K562 (cell line): ENCODE results near the gene PSMA7. TPM values are rescaled to one million over a fixed set of nuclear protein-coding genes. Genes with fewer than 3 reads are reported as not detected.

Source experiments
- ATAC-seq: fragments of 200-7000 bp; cut with Tn5 transposase; 3 replicates; pipeline ENCODE4 v1.9.1; 2020; ENCODE audit warnings: moderate library complexity
- BruUV-seq: library from RNA; stranded (reverse); fragments of 400-500 nt; replicated peaks from 2 replicates; lab custom pipeline; 2021; lab: Mats Ljungman, UMichigan
- CTCF ChIA-PET: fragments of 300-600 bp; formaldehyde crosslinking; extraction: SDS; loops from one replicate; lab custom pipeline; 2021; ENCODE audit warnings: low intra/inter-chr PET ratio; lab: Yijun Ruan, JAX
- POLR2A ChIA-PET: fragments of 300-600, 350-650 bp; sonication (Branson Sonifier 250); formaldehyde crosslinking; extraction: SDS; loops from one replicate; lab custom pipeline; 2021; ENCODE audit warnings: antibody characterized with exemption, inconsistent platforms; lab: Yijun Ruan, JAX
- DNase-seq, 4 experiments: peaks; one replicate each; pipeline versions ENCODE4 v3.0.0 to v3.0.0-alpha.2; 2011 to 2018; ENCODE audit warnings: low spot score in 3 of 4, mixed read lengths in 3 of 4; ENCODE audit errors: extremely low read depth in 1 of 4
- FAIRE-seq: peaks from 2 replicates; lab custom pipeline; 2011; peaks lifted over from hg19 to GRCh38; lab: Jason Lieb, UNC
- H2AFZ ChIP-seq: 2 replicates; pipeline ENCODE4 v1.6.0; 2011; ENCODE audit warnings: low read depth, low read length, control low read depth, inconsistent platforms
- H3K27ac ChIP-seq: fragments of 200-600 bp; 3 replicates; pipeline ENCODE4 v1.8.0; 2011; ENCODE audit warnings: low read depth, mild to moderate bottlenecking, control low read depth, inconsistent platforms, low read length, moderate library complexity, mixed read lengths; ENCODE audit errors: extremely low read depth
- H3K27me3 ChIP-seq, 2 experiments: fragments of 300-600 bp in 1 of 2; 2 replicates in 1 of 2; 3 replicates in 1 of 2; pipeline versions ENCODE4 v1.6.0 to v1.8.0; 2011; ENCODE audit warnings: inconsistent platforms in 2 of 2, low read length in 2 of 2, mild to moderate bottlenecking in 1 of 2, mixed read lengths in 1 of 2, moderate library complexity in 1 of 2; ENCODE audit not compliant: control insufficient read depth in 2 of 2, insufficient read depth in 2 of 2
- H3K36me3 ChIP-seq: fragments of 300-600 bp; 3 replicates; pipeline ENCODE4 v1.8.0; 2011; ENCODE audit warnings: mild to moderate bottlenecking, low read length, inconsistent platforms; ENCODE audit not compliant: control insufficient read depth, insufficient read depth
- H3K4me1 ChIP-seq, 2 experiments: fragments of 200-600 bp in 1 of 2; replicated peaks in 1 of 2; 2 replicates in 1 of 2; 3 replicates in 1 of 2; pipeline versions ENCODE4 v1.5.1 to v1.8.0; 2011; ENCODE audit warnings: inconsistent platforms in 2 of 2, low read length in 2 of 2, mild to moderate bottlenecking in 1 of 2, mixed read lengths in 1 of 2, moderate library complexity in 1 of 2; ENCODE audit not compliant: control insufficient read depth in 2 of 2, insufficient read depth in 2 of 2
- H3K4me2 ChIP-seq: 2 replicates; pipeline ENCODE4 v1.6.1; 2011; ENCODE audit warnings: low read length, control low read depth, inconsistent platforms, mixed read lengths; ENCODE audit not compliant: insufficient read depth
- H3K4me3 ChIP-seq: fragments of 200-600 bp; sonication (generic), shearing (Covaris generic); 2 replicates; pipeline ENCODE4 v1.5.1; 2016; ENCODE audit warnings: control low read depth, inconsistent platforms
- H3K79me2 ChIP-seq: fragments of 200-600 bp; 3 replicates; pipeline ENCODE4 v1.8.0; 2011; ENCODE audit warnings: low read length, inconsistent platforms; ENCODE audit not compliant: control insufficient read depth, insufficient read depth
- H3K9ac ChIP-seq, 2 experiments: 2 replicates each; pipeline versions ENCODE4 v1.6.0 to v1.6.1; 2011; ENCODE audit warnings: low read depth in 2 of 2, low read length in 2 of 2, control low read depth in 1 of 2, inconsistent platforms in 1 of 2, mild to moderate bottlenecking in 1 of 2, mixed read lengths in 1 of 2; ENCODE audit not compliant: insufficient read depth in 1 of 2
- H3K9me1 ChIP-seq: one replicate; pipeline ENCODE4 v1.6.0; 2011; ENCODE audit warnings: inconsistent platforms, mild to moderate bottlenecking, low read length, moderate library complexity; ENCODE audit not compliant: control insufficient read depth, insufficient read depth
- H3K9me3 ChIP-seq: replicated peaks from 2 replicates; pipeline ENCODE4 v1.5.1; 2011; ENCODE audit warnings: low read depth, low read length, inconsistent platforms; ENCODE audit not compliant: control insufficient read depth, insufficient read depth
- H4K20me1 ChIP-seq: replicated peaks from 2 replicates; pipeline ENCODE4 v1.6.1; 2011; ENCODE audit warnings: low read length, inconsistent platforms, mixed read lengths; ENCODE audit not compliant: control insufficient read depth, insufficient read depth
- MYNN ChIP-seq, 2 experiments: sonication (generic); formaldehyde crosslinking in 1 of 2; IDR thresholded peaks; 2 replicates each; pipeline versions ENCODE4 v1.5.0 to v1.6.1; 2016 to 2020; ENCODE audit warnings: antibody characterized with exemption in 1 of 2, missing genetic modification reagents in 1 of 2
- POLR2G ChIP-seq: fragments of 200-400 bp; formaldehyde crosslinking; IDR thresholded peaks from 2 replicates; pipeline ENCODE4 v1.6.1; 2017; ENCODE audit warnings: low read depth, mild to moderate bottlenecking, antibody characterized with exemption, low read length, moderate library complexity
- RBM22 ChIP-seq: fragments of 200-400 bp; formaldehyde crosslinking; IDR thresholded peaks from 2 replicates; pipeline ENCODE4 v1.6.1; 2018; ENCODE audit warnings: low read length, low read depth; ENCODE audit not compliant: poor library complexity, severe bottlenecking
- SMC3 ChIP-seq: conservative IDR thresholded peaks from 2 replicates; pipeline ENCODE4 v1.6.1; 2011; ENCODE audit warnings: low read depth, low read length, improper control_type of control experiment; ENCODE audit not compliant: insufficient read depth
- SUPT5H ChIP-seq: fragments of 450-650 bp; IDR thresholded peaks from 2 replicates; pipeline ENCODE4 v1.6.1; 2016
- ZNF354B ChIP-seq: fragments of 250-450 bp; sonication (Bioruptor Pico); IDR thresholded peaks from 2 replicates; pipeline ENCODE4 v1.4.0; 2020
- WGBS: fragments of 100-300 bp; shearing (Covaris generic); methylation state at CpG from one replicate; pipeline ENCODE4 v1.1.6; 2016; ENCODE audit warnings: low coverage, mixed read lengths; ENCODE audit not compliant: insufficient coverage; ENCODE audit errors: missing lambda C conversion rate; 5-methylcytosine and 5-hydroxymethylcytosine counted together
- in situ Hi-C: fragments of 300-500 bp; cut with MboI; formaldehyde crosslinking; loops from 4 replicates; pipeline ENCODE4 v1.15.0; 2018; ENCODE audit warnings: inconsistent platforms, mixed read lengths
- intact Hi-C: fragments of 100-400 bp; cut with micrococcal nuclease; formaldehyde crosslinking; loops from 2 replicates; pipeline ENCODE4 v1.14.2; 2022
- polyA plus RNA-seq, 8 experiments: library from polyadenylated mRNA; depleted of rRNA in 4 of 8; stranded (reverse) in 5 of 8; unstranded in 3 of 8; fragments of >200 nt; fragmentation: Nextera tagmentation in 2 of 8; fragmentation: Illumina TruSeq in 1 of 8; extraction: Ambion mirVana in 2 of 8; extraction: Trizol in 1 of 8; gene quantifications; 2 replicates each; pipeline versions ENCODE4 v1.2.1 to v1.2.3, GENCODE V29; 2011 to 2014; ENCODE audit warnings: inconsistent platforms in 1 of 8, missing spikeins in 1 of 8
- total RNA-seq, 7 experiments: library from RNA; depleted of rRNA in 6 of 7; stranded (reverse); fragments of >200 nt in 6 of 7; fragmentation: Illumina TruSeq in 2 of 7; extraction: Trizol in 2 of 7; gene quantifications; 2 replicates each; pipeline versions ENCODE4 v1.2.1 to v1.2.3, GENCODE V29; 2011 to 2021; ENCODE audit warnings: low replicate concordance in 1 of 7
- TF ChIP-seq, protein P1 (sequence below): fragments of 250-450 bp; sonication (Bioruptor Pico); IDR thresholded peaks from 2 replicates; pipeline ENCODE4 v1.5.0; 2020; ENCODE audit warnings: mild to moderate bottlenecking
- TF ChIP-seq, protein P2 (sequence below), 2 experiments: IDR thresholded peaks; 2 replicates each; pipeline ENCODE4 v1.6.1; 2011; ENCODE audit warnings: borderline replicate concordance in 1 of 2, control low read depth in 1 of 2, low read depth in 1 of 2, low read length in 1 of 2, mild to moderate bottlenecking in 1 of 2, mixed read lengths in 1 of 2, moderate library complexity in 1 of 2; ENCODE audit not compliant: insufficient read depth in 1 of 2, insufficient read length in 1 of 2, poor library complexity in 1 of 2, severe bottlenecking in 1 of 2; ENCODE audit errors: extremely low read depth in 1 of 2

PSMA7 gene
- total and polyA plus RNA-seq, 9 of the 15 experiments (the other 6 are each of a cell fraction or from before 2014, with no cell fraction given), result 257 to 510 (median 393) TPM

DNA sequence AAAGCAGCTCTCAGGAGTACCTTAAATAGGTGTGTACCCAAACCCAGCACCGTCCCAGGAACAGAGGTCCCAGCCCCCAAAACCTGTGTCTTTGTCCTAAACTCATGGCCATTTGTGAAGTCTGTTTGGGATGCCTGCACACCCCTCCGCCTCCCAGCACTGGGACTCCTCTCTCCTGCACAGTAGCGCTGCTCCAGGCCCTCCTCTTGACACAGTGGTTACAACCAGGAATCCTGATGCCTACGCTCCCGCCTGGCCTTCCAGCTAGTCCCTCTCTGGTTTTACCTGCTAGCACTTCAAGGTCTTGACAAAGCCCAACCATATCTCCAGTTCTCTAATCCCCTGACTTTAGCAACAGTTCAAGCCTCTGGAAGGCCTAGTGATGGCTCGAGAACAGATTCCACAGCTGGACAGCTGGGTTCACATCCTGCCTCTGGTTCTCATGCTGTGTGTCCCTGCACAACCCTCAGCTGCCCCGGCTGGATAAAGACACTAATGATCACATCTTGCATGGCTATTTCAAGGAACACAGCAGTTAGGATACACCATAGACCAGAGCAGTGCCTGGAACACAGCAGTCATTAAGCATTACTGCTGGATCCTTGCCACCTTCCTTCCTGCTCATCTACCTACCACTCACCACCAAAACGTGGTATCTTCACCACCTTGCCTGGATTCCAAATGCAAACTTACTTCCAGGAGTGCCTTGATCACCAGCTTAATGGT is 5.6 kb downstream of the PSMA7 start:
- in situ Hi-C loops, result loop anchor here (5.0 kb wide), 1 partner anchor 115 kb away; no protein-coding TSS in a partner anchor
- WGBS, result 78% methylated on average over 8 of the region's 8 CpGs
- no TSS peak for BruUV-seq
- intact Hi-C loops, result no loop called here
- Histone ChIP-seq H3K27ac (no peak overlapping the region), H4K20me1 (peaks cover 41% of the 10 kb centered on the region), H3K36me3 (peaks cover 95% of the 10 kb centered on the region), H3K9ac (no peak overlapping the region), H3K9me1 (no peaks in the 10 kb centered on the region), H3K9me3 (no peaks in the 10 kb centered on the region), H3K4me2 (no peak overlapping the region), H3K27me3 (no peaks in the 10 kb centered on the region), H2AFZ (no peak overlapping the region), H3K79me2 (peaks cover 40% of the 10 kb centered on the region), H3K4me1 (peaks cover 11 to 16% of the 10 kb centered on the region in 2 experiments; a peak in 4 of 5 replicates), H3K4me3 (no peak overlapping the region)
- POLR2A ChIA-PET, result interaction anchor here (0.6 to 7.8 kb wide), 5 partner anchors 12 to 127 kb away, joined by 3 to 78 read pairs (median 5); partner anchors contain the start of genes LSM14B and TAF4
- no peak for ATAC-seq
- no peak for DNase-seq
- no peak for FAIRE-seq
- CTCF ChIA-PET, result interaction anchor here (1.8 kb wide), 1 partner anchor 127 kb away, joined by 13 read pairs; no protein-coding TSS in a partner anchor
- peak; percentile 15 for TF ChIP-seq RBM22
- 0 out of 2 replicates have a peak, but pooled peaks have one; percentile 20 for TF ChIP-seq SUPT5H
- no peak for TF ChIP-seq SMC3

DNA sequence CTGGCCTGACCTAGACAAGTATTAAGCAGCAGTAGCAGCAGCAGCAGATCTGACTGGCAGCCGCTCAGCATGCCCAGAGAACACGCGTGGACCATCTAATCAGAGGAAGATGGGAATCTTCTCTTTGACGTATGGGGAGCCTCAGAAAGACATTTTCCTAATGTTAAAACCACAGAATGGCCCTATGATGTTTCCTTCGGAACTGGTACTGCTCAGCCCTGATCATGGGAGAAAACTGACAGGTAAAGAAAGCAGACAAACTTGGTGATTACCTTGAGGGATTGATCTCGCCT is 6.2 kb downstream of the PSMA7 start:
- Histone ChIP-seq H4K20me1 (peaks cover 38% of the 10 kb centered on the region), H3K36me3 (peaks cover 99% of the 10 kb centered on the region), H3K79me2 (peaks cover 34% of the 10 kb centered on the region), H3K4me2 (no peak overlapping the region), H2AFZ (no peak overlapping the region), H3K9me1 (no peaks in the 10 kb centered on the region), H3K27me3 (no peaks in the 10 kb centered on the region), H3K4me3 (no peak overlapping the region), H3K9me3 (no peaks in the 10 kb centered on the region), H3K4me1 (peaks cover 11% of the 10 kb centered on the region in 2 experiments; a peak in 4 of 5 replicates), H3K9ac (no peak overlapping the region), H3K27ac (no peak overlapping the region)
- ChIA-PET CTCF (interaction anchor here (1.8 kb wide), 1 partner anchor 126 kb away, joined by 13 read pairs; no protein-coding TSS in a partner anchor), POLR2A (interaction anchor here (1.0 to 7.8 kb wide), 4 partner anchors 12 to 105 kb away, joined by 4 to 78 read pairs (median 4); partner anchors contain the start of genes LSM14B and TAF4)
- ATAC-seq, result no peak
- BruUV-seq, result no TSS peak
- FAIRE-seq, result no peak
- intact Hi-C loops (no loop called here), in situ Hi-C loops (loop anchor here (5.0 kb wide), 1 partner anchor 115 kb away; no protein-coding TSS in a partner anchor)
- DNase-seq, result no peak
- 87% methylated on average over 6 of the region's 6 CpGs for WGBS
- TF ChIP-seq POLR2G (0 out of 2 replicates have a peak, but pooled peaks have one; percentile 7), MYNN (IDR thresholded peaks at IDR 0.05) (0 out of 2 replicates have a peak, but pooled peaks have one; percentile 2), MYNN (CRISPR knock-in tag; IDR thresholded peaks at IDR 0.05) (no peak), ZNF354B (no peak)
- TF ChIP-seq, protein P1, sequence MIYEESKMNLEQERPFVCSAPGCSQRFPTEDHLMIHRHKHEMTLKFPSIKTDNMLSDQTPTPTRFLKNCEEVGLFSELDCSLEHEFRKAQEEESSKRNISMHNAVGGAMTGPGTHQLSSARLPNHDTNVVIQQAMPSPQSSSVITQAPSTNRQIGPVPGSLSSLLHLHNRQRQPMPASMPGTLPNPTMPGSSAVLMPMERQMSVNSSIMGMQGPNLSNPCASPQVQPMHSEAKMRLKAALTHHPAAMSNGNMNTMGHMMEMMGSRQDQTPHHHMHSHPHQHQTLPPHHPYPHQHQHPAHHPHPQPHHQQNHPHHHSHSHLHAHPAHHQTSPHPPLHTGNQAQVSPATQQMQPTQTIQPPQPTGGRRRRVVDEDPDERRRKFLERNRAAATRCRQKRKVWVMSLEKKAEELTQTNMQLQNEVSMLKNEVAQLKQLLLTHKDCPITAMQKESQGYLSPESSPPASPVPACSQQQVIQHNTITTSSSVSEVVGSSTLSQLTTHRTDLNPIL (CRISPR knock-in tag), result no peak
- TF ChIP-seq, protein P2, sequence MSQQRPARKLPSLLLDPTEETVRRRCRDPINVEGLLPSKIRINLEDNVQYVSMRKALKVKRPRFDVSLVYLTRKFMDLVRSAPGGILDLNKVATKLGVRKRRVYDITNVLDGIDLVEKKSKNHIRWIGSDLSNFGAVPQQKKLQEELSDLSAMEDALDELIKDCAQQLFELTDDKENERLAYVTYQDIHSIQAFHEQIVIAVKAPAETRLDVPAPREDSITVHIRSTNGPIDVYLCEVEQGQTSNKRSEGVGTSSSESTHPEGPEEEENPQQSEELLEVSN (IDR thresholded peaks at IDR 0.05; ENCODE audit: borderline replicate concordance in 1 of 2, extremely low read depth in 1 of 2, insufficient read depth in 1 of 2, insufficient read length in 1 of 2, low read depth in 1 of 2, low read length in 1 of 2, poor library complexity in 1 of 2, severe bottlenecking in 1 of 2), result no peak
